Measurements from ENCODE around the gene ULK4. TPM values are rescaled to one million over a fixed set of nuclear protein-coding genes. Genes with fewer than 3 reads are reported as not detected.

ULK4 gene
- total RNA-seq, 2 donors from 2014 or later = 11.1 to 17.9 TPM

GRCh38 chr3:41991437-41991836, 29.5 kb upstream of the ULK4 start:
- no peak overlapping the region for H3K27ac Mint-ChIP-seq
- no peak overlapping the region for H3K9ac ChIP-seq (ENCODE audit: extremely low read depth, low read length, poor library complexity, severe bottlenecking)
- H3K27me3 Mint-ChIP-seq (ENCODE audit: insufficient read depth) = no peaks in the 10 kb centered on the region
- 87 to 100% methylated on average over 1 to 3 of the region's 3 CpGs for WGBS, 2 experiments (ENCODE audit: insufficient coverage in 1 of 2, insufficient read length in 1 of 2)
- no peaks in the 10 kb centered on the region for H3K9me3 ChIP-seq (ENCODE audit: control insufficient read depth, low read length)
- H3K4me1 Mint-ChIP-seq = no peaks in the 10 kb centered on the region
- no peak overlapping the region for H3K4me3 Mint-ChIP-seq
- H3K27me3 ChIP-seq (ENCODE audit: control insufficient read depth, insufficient read depth, low read length, poor library complexity, severe bottlenecking) = no peaks in the 10 kb centered on the region
- no peak overlapping the region for H3K4me3 ChIP-seq (ENCODE audit: low read length)
- no peak for TF ChIP-seq CTCF (conservative IDR thresholded peaks at IDR 0.05)
- H3K9me3 Mint-ChIP-seq = no peaks in the 10 kb centered on the region
- H3K36me3 ChIP-seq (ENCODE audit: control insufficient read depth, insufficient read depth, low read length) = no peaks in the 10 kb centered on the region
- H3K36me3 Mint-ChIP-seq (ENCODE audit: low read depth) = no peaks in the 10 kb centered on the region
- no peak overlapping the region for H3K27ac ChIP-seq (ENCODE audit: low read depth, low read length)
- no peaks in the 10 kb centered on the region for H3K4me1 ChIP-seq (ENCODE audit: control insufficient read depth, insufficient read depth, low read length)
- no peak for DNase-seq

GRCh38 chr3:41989518-41989917, 27.6 kb upstream of the ULK4 start:
- no peak for DNase-seq
- H3K4me1 Mint-ChIP-seq = no peaks in the 10 kb centered on the region
- TF ChIP-seq CTCF (conservative IDR thresholded peaks at IDR 0.05) = no peak
- WGBS, 2 experiments (ENCODE audit: insufficient coverage in 1 of 2, insufficient read length in 1 of 2) = 94 to 99% methylated on average over 2 to 3 of the region's 3 CpGs
- Histone ChIP-seq H3K4me1 (ENCODE audit: control insufficient read depth, insufficient read depth, low read length) (no peaks in the 10 kb centered on the region), H3K27me3 (ENCODE audit: control insufficient read depth, insufficient read depth, low read length, poor library complexity, severe bottlenecking) (no peaks in the 10 kb centered on the region), H3K27ac (ENCODE audit: low read depth, low read length) (no peak overlapping the region), H3K4me3 (ENCODE audit: low read length) (no peak overlapping the region), H3K9me3 (ENCODE audit: control insufficient read depth, low read length) (peaks cover 2% of the 10 kb centered on the region), H3K9ac (ENCODE audit: extremely low read depth, low read length, poor library complexity, severe bottlenecking) (no peak overlapping the region), H3K36me3 (ENCODE audit: control insufficient read depth, insufficient read depth, low read length) (no peaks in the 10 kb centered on the region)
- no peaks in the 10 kb centered on the region for H3K27me3 Mint-ChIP-seq (ENCODE audit: insufficient read depth)
- no peak overlapping the region for H3K27ac Mint-ChIP-seq
- H3K4me3 Mint-ChIP-seq = no peak overlapping the region
- peaks cover 3% of the 10 kb centered on the region for H3K9me3 Mint-ChIP-seq
- no peaks in the 10 kb centered on the region for H3K36me3 Mint-ChIP-seq (ENCODE audit: low read depth)

GRCh38 chr3:41987627-41988026, 25.7 kb upstream of the ULK4 start:
- no peaks in the 10 kb centered on the region for H3K4me1 Mint-ChIP-seq
- no peak overlapping the region for H3K9ac ChIP-seq (ENCODE audit: extremely low read depth, low read length, poor library complexity, severe bottlenecking)
- H3K4me3 Mint-ChIP-seq = no peak overlapping the region
- H3K27ac Mint-ChIP-seq = no peak overlapping the region
- H3K9me3 ChIP-seq (ENCODE audit: control insufficient read depth, low read length) = peaks cover 6% of the 10 kb centered on the region
- peaks cover 18% of the 10 kb centered on the region for H3K9me3 Mint-ChIP-seq
- no peak for DNase-seq
- no peaks in the 10 kb centered on the region for H3K4me1 ChIP-seq (ENCODE audit: control insufficient read depth, insufficient read depth, low read length)
- no peaks in the 10 kb centered on the region for H3K27me3 ChIP-seq (ENCODE audit: control insufficient read depth, insufficient read depth, low read length, poor library complexity, severe bottlenecking)
- H3K36me3 Mint-ChIP-seq (ENCODE audit: low read depth) = no peaks in the 10 kb centered on the region
- H3K4me3 ChIP-seq (ENCODE audit: low read length) = no peak overlapping the region
- H3K27me3 Mint-ChIP-seq (ENCODE audit: insufficient read depth) = no peaks in the 10 kb centered on the region
- TF ChIP-seq CTCF (conservative IDR thresholded peaks at IDR 0.05) = no peak
- WGBS, 2 experiments (ENCODE audit: insufficient coverage in 1 of 2, insufficient read length in 1 of 2) = 89 to 100% methylated on average over 5 of the region's 5 CpGs
- no peaks in the 10 kb centered on the region for H3K36me3 ChIP-seq (ENCODE audit: control insufficient read depth, insufficient read depth, low read length)
- no peak overlapping the region for H3K27ac ChIP-seq (ENCODE audit: low read depth, low read length)

Data from endodermal cell (in vitro differentiated cells).